Adrenal gland (tissue), 12 donors: ENCODE measurements around the gene FBXL16. TPM values are rescaled to one million over a fixed set of nuclear protein-coding genes. Genes with fewer than 3 reads are reported as not detected.

Experiments used
- DNase-seq, 7 donors: peaks; one replicate each; pipeline ENCODE4 v3.0.0-alpha.2; 2019 to 2020
- H3K27ac ChIP-seq, 5 donors: fragments of 200-600 bp; sonication (generic) in 4 of 5; 1 replicate in 3 of 5; 2 replicates in 2 of 5; pipeline versions ENCODE4 v1.5.1 to v1.8.0; 2016 to 2020; ENCODE audit warnings: mild to moderate bottlenecking in 1 of 5
- H3K27me3 ChIP-seq: fragments of 200-600 bp; 2 replicates; pipeline ENCODE4 v1.8.0; 2021
- H3K36me3 ChIP-seq, 2 donors: fragments of 200-600 bp; replicated peaks in 1 of 2; 1 replicate in 1 of 2; 2 replicates in 1 of 2; pipeline versions ENCODE4 v1.5.1 to v1.8.0; 2018 to 2022
- H3K4me1 ChIP-seq, 2 donors: fragments of 200-600 bp; replicated peaks in 1 of 2; 1 replicate in 1 of 2; 2 replicates in 1 of 2; pipeline versions ENCODE4 v1.5.1 to v1.8.0; 2018 to 2021
- H3K4me3 ChIP-seq, 4 donors: fragments of 200-600 bp; sonication (generic) in 3 of 4; one replicate each; pipeline ENCODE4 v1.5.1; 2016 to 2018
- H3K9me3 ChIP-seq, 3 donors: fragments of 200-600 bp; sonication (generic) in 1 of 3; replicated peaks in 1 of 3; 1 replicate in 2 of 3; 2 replicates in 1 of 3; pipeline versions ENCODE4 v1.5.1 to v1.8.0; 2016 to 2021
- CTCF ChIP-seq, 6 experiments: fragments of 450-650 bp in 4 of 6; fragments of 200-600 bp in 2 of 6; sonication (generic) in 1 of 6; IDR thresholded peaks; 1 replicate in 5 of 6; 2 replicates in 1 of 6; pipeline versions ENCODE4 v1.5.1 to v1.8.0; 2016 to 2021; ENCODE audit warnings: antibody characterized with exemption in 6 of 6, mild to moderate bottlenecking in 2 of 6, moderate library complexity in 1 of 6
- POLR2A ChIP-seq, 2 donors: fragments of 450-650 bp; IDR thresholded peaks; one replicate each; pipeline ENCODE4 v1.6.1; 2017; ENCODE audit warnings: antibody characterized with exemption in 2 of 2, mild to moderate bottlenecking in 2 of 2, moderate library complexity in 1 of 2
- WGBS, 4 donors: extraction: QIAGEN DNeasy Blood & Tissue Kit in 2 of 4; methylation state at CpG; one replicate each; pipeline versions ENCODE4 v1.1.5 to v1.1.7; 2013 to 2017; 5-methylcytosine and 5-hydroxymethylcytosine counted together
- intact Hi-C, 2 donors: fragments of 100-400 bp; cut with DNase I; formaldehyde crosslinking; loops; one replicate each; pipeline versions ENCODE4 v1.14.1 to v1.15.0; 2022 to 2023
- polyA plus RNA-seq, 3 donors: library from polyadenylated mRNA; stranded (reverse); fragments of 200-250 nt in 2 of 3; fragments of 350-450 nt in 1 of 3; fragmentation: Illumina TruSeq in 1 of 3; extraction: RNeasy Lipid Tissue Mini Kit (QIAGEN cat#74804) in 1 of 3; gene quantifications; one replicate each; pipeline ENCODE4 v1.2.3, GENCODE V29; 2013 to 2014
- total RNA-seq, 9 donors: library from RNA; depleted of rRNA in 4 of 9; stranded (reverse); fragments of >200 nt in 4 of 9; fragments of 120-200 nt in 1 of 9; fragmentation: NEBNext Ultra II Directional in 1 of 9; extraction: Animal tissue kit (Norgen Biotek cat#: 25700) in 1 of 9; gene quantifications; one replicate each; pipeline versions ENCODE4 v1.1.0 to v1.2.4, GENCODE V29; 2013 to 2023
- donor health status: healthy with polysubstance abuse.
- donor health status: Bipolar disorder and iron deficiency.
- donor health status: DM: yes; HTN: yes; CAD: no.
- donor health status: DM: no; HTN: no; CAD: no.
- donor health status: DM: no; HTN: no; CAD: no.
- donor health status: DM: yes; HTN: yes; CAD: no.

Gene FBXL16
- total and polyA plus RNA-seq, 12 donors, result 0.17 to 18.3 (median 5.2) TPM; not detected in 1

GRCh38 chr16:702341-702740 is 3.3 kb downstream of the FBXL16 start:
- TF ChIP-seq POLR2A (IDR thresholded peaks at IDR 0.05) (no peak), CTCF (IDR thresholded peaks at IDR 0.05) (no peak)
- intact Hi-C loops, result no loop called here
- WGBS, 4 donors, result 74 to 85% (median 78%) methylated on average over 15 to 19 of the region's 19 CpGs

DNA sequence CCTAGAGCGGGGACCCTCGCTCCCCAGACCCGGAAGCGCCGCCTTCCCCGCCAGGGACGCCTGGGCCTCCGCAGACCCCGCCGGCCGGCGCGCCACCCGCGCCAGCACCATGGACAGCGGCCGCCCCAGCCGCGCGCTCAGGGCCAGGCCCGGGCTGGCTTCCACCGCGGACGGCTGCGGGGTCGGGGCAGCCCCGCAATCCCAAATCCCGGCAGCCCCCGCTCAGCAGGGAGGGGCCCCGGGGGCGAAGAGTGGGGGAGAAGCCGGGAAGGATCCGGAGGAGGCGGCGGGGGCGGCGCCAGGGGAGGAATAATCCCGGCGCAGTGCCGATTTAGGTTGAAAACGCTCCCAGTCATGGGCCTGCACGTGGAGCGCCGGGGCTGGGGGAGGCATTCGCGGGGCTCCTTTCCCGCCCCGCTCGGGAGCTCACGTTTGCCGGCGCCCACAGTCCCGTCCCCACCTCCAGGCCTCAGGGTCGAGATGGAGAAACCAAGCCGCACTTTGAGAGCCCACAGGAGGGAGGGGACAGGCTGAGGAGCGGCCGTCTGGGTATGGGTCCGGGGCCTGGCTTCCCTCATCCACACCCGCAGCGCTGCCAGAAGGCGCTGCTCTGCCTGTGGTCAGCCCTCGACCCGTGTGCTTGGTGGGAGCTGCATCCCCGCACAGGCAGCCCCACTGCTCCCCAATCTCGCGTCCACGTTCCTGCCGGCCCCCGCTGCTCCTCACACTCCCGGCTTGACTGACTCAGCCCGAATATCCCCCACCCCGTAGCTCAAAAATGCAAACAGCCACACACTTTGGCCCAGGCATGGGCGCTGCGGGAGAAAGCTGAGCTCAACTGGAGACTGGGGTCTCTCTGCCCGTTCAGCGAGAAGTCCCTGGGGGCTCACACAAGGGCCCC is 4.7 kb downstream of the FBXL16 start:
- TF ChIP-seq CTCF (IDR thresholded peaks at IDR 0.05), result no peak
- TF ChIP-seq POLR2A (IDR thresholded peaks at IDR 0.05), result no peak
- peaks cover 4 to 8% of the 10 kb centered on the region in 2 donors for H3K4me1 ChIP-seq
- H3K4me3 ChIP-seq, result no peak overlapping the region
- peaks cover 65% of the 10 kb centered on the region for H3K27me3 ChIP-seq
- H3K27ac ChIP-seq, result no peak overlapping the region
- H3K36me3 ChIP-seq, result no peaks in the 10 kb centered on the region
- DNase-seq, result peak in 1 of 7 donors; percentile 28
- intact Hi-C loops, result no loop called here
- no peaks in the 10 kb centered on the region for H3K9me3 ChIP-seq
- 0 to 5% (median 2%) methylated on average over 4 to 76 of the region's 76 CpGs for WGBS, 4 donors

More at GRCh38 chr16:702341-702740, 3.3 kb downstream of the FBXL16 start:
- Histone ChIP-seq H3K4me3 (no peak overlapping the region), H3K9me3 (no peaks in the 10 kb centered on the region), H3K4me1 (peaks cover 4 to 8% of the 10 kb centered on the region in 2 donors), H3K36me3 (no peaks in the 10 kb centered on the region), H3K27me3 (peaks cover 67% of the 10 kb centered on the region), H3K27ac (no peak overlapping the region)
- no peak for DNase-seq

DNA sequence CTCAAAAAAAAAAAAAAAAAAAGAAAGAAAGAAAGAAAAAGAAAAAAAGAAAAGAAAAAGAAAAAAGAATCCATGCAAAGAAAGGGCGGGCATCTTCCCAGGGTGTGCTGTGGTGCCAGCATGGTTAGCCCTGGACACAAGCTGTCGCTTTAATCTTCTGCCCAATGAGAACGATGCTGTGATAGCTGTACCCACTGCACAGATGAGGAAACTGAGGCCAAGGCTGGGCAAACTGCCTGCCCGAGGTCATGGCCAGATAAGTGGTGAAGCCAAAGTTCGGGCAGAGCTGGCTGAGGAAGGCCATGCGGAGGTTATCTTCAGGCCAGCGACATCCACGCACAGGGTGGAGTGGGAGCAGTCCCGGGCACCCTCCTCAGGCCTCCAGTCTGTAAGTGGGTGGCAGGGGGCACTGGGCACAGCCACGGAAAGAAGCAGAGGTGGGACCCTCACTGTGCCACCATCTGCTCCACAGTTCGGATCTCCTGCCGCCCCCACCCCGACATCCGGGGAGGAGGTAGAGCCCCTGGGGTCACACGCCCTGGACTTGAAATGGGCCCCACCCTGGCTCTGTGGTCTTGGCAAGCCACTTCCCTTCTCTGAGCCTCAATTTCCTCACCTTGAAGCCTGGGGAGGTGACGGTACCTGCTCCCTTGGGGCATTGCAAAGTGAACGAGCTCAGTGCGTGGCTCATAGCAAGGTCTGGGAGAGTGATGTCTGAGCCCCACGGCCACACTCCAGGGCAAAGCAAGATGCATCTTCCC is 6.5 kb downstream of the FBXL16 start:
- TF ChIP-seq POLR2A (IDR thresholded peaks at IDR 0.05) (no peak), CTCF (IDR thresholded peaks at IDR 0.05) (no peak)
- H3K27me3 ChIP-seq, result peaks cover 61% of the 10 kb centered on the region
- H3K36me3 ChIP-seq, result no peaks in the 10 kb centered on the region
- intact Hi-C loops, result no loop called here
- 58 to 72% (median 67%) methylated on average over 13 to 19 of the region's 19 CpGs for WGBS, 4 donors
- H3K4me3 ChIP-seq, result no peak overlapping the region
- no peak for DNase-seq
- no peaks in the 10 kb centered on the region for H3K9me3 ChIP-seq
- no peak overlapping the region for H3K27ac ChIP-seq
- peaks cover 4 to 14% of the 10 kb centered on the region in 2 donors for H3K4me1 ChIP-seq
